ENCODE data around the gene SLC1A2.

The SLC1A2 gene

GRCh38 chr11:35293699-35294098 is 125.7 kb downstream of the SLC1A2 start:
- no peak for DNase-seq

- DNase-seq: no peak
Measured at GRCh38 chr11:35293035-35293434, 126.3 kb downstream of the SLC1A2 start.

- no peak for DNase-seq
Measured at GRCh38 chr11:35292279-35292678, 127.1 kb downstream of the SLC1A2 start.

- DNase-seq: no peak
Measured at GRCh38 chr11:35290876-35291275, 128.5 kb downstream of the SLC1A2 start.

- DNase-seq: no peak
Measured at GRCh38 chr11:35289821-35290220, 129.5 kb downstream of the SLC1A2 start.

GRCh38 chr11:35288817-35289541 is 130.4 kb downstream of the SLC1A2 start:
- no peak for DNase-seq

- no peak for DNase-seq
Measured at GRCh38 chr11:35288309-35288708, 131.0 kb downstream of the SLC1A2 start.

- DNase-seq: no peak
Measured at GRCh38 chr11:35287344-35287890, 131.9 kb downstream of the SLC1A2 start.

GRCh38 chr11:35286126-35286525 is 133.2 kb downstream of the SLC1A2 start:
- no peak for DNase-seq

GRCh38 chr11:35285471-35285870 is 133.9 kb downstream of the SLC1A2 start:
- no peak for DNase-seq

GRCh38 chr11:35282221-35282882 is 137.0 kb downstream of the SLC1A2 start:
- no peak for DNase-seq

GRCh38 chr11:35281169-35281688 is 138.1 kb downstream of the SLC1A2 start:
- no peak for DNase-seq

GRCh38 chr11:35280727-35281126 is 138.6 kb downstream of the SLC1A2 start:
- no peak for DNase-seq

- DNase-seq: no peak
Measured at GRCh38 chr11:35277827-35278226, 141.5 kb downstream of the SLC1A2 start.

GRCh38 chr11:35276396-35277145 is 142.8 kb downstream of the SLC1A2 start:
- DNase-seq: no peak

- no peak for DNase-seq
Measured at GRCh38 chr11:35275786-35276170, 143.6 kb downstream of the SLC1A2 start.

- DNase-seq: peak; percentile 65
Measured at GRCh38 chr11:35274909-35275785, 144.2 kb downstream of the SLC1A2 start.

- no peak for DNase-seq
Measured at GRCh38 chr11:35272391-35272902, 146.9 kb downstream of the SLC1A2 start.

- DNase-seq: no peak
Measured at GRCh38 chr11:35271031-35271430, 148.3 kb downstream of the SLC1A2 start.

GRCh38 chr11:35270342-35270741 is 149.0 kb downstream of the SLC1A2 start:
- no peak for DNase-seq

- no peak for DNase-seq
Measured at GRCh38 chr11:35267504-35267903, 151.9 kb downstream of the SLC1A2 start.

Measured in NCI-H446 treated with DMSO at 0.1 percent for 48 hours (cell line).